Measurements from ENCODE around the gene NELL1.
"Not testable (repeated sequence)": the region's sequence is repeated elsewhere in the genome, so short reads cannot be mapped to it uniquely, and the experiment has no call there.

NELL1 gene

GRCh38 chr11:21110415-21110814 lies 441.0 kb downstream of the NELL1 start:
- no peak for DNase-seq (ENCODE audit: low spot score)

- DNase-seq (ENCODE audit: low spot score), result no peak
Measured at GRCh38 chr11:21113876-21114275, 444.5 kb downstream of the NELL1 start.

- no peak for DNase-seq (ENCODE audit: low spot score)
Measured at GRCh38 chr11:21116009-21116408, 446.6 kb downstream of the NELL1 start.

- no peak for DNase-seq (ENCODE audit: low spot score)
Measured at GRCh38 chr11:21119411-21119810, 450.0 kb downstream of the NELL1 start.

GRCh38 chr11:21121991-21122390 lies 452.6 kb downstream of the NELL1 start:
- no peak for DNase-seq (ENCODE audit: low spot score)

- no peak for DNase-seq (ENCODE audit: low spot score)
Measured at GRCh38 chr11:21122523-21122922, 453.1 kb downstream of the NELL1 start.

GRCh38 chr11:21132146-21132720 lies 462.8 kb downstream of the NELL1 start:
- no peak for DNase-seq (ENCODE audit: low spot score)

GRCh38 chr11:21133244-21133643 lies 463.9 kb downstream of the NELL1 start:
- no peak for DNase-seq (ENCODE audit: low spot score)

- no peak for DNase-seq (ENCODE audit: low spot score)
Measured at GRCh38 chr11:21133722-21134121, 464.3 kb downstream of the NELL1 start.

GRCh38 chr11:21137803-21138202 lies 468.4 kb downstream of the NELL1 start:
- DNase-seq (ENCODE audit: low spot score), result no peak

GRCh38 chr11:21141557-21141956 lies 472.2 kb downstream of the NELL1 start:
- not testable (repeated sequence) for DNase-seq (ENCODE audit: low spot score)

GRCh38 chr11:21142007-21142406 lies 472.6 kb downstream of the NELL1 start:
- DNase-seq (ENCODE audit: low spot score), result no peak

- DNase-seq (ENCODE audit: low spot score), result no peak
Measured at GRCh38 chr11:21144531-21144930, 475.1 kb downstream of the NELL1 start.

- DNase-seq (ENCODE audit: low spot score), result no peak
Measured at GRCh38 chr11:21148376-21148775, 479.0 kb downstream of the NELL1 start.

GRCh38 chr11:21160140-21160539 lies 490.8 kb downstream of the NELL1 start:
- DNase-seq (ENCODE audit: low spot score), result no peak

GRCh38 chr11:21169639-21170038 lies 500.3 kb downstream of the NELL1 start:
- no peak for DNase-seq (ENCODE audit: low spot score)

- DNase-seq (ENCODE audit: low spot score), result no peak
Measured at GRCh38 chr11:21173476-21173875, 504.1 kb downstream of the NELL1 start.

- no peak for DNase-seq (ENCODE audit: low spot score)
Measured at GRCh38 chr11:21174781-21175180, 505.4 kb downstream of the NELL1 start.

- DNase-seq (ENCODE audit: low spot score), result no peak
Measured at GRCh38 chr11:21177379-21177778, 508.0 kb downstream of the NELL1 start.

GRCh38 chr11:21179770-21180169 lies 510.4 kb downstream of the NELL1 start:
- DNase-seq (ENCODE audit: low spot score), result no peak

- DNase-seq (ENCODE audit: low spot score), result no peak
Measured at GRCh38 chr11:21180182-21180581, 510.8 kb downstream of the NELL1 start.

- DNase-seq (ENCODE audit: low spot score), result no peak
Measured at GRCh38 chr11:21185959-21186358, 516.6 kb downstream of the NELL1 start.

- no peak for DNase-seq (ENCODE audit: low spot score)
Measured at GRCh38 chr11:21190181-21190580, 520.8 kb downstream of the NELL1 start.

GRCh38 chr11:21195995-21196394 lies 526.6 kb downstream of the NELL1 start:
- DNase-seq (ENCODE audit: low spot score), result no peak

- no peak for DNase-seq (ENCODE audit: low spot score)
Measured at GRCh38 chr11:21198498-21198897, 529.1 kb downstream of the NELL1 start.

All from AG08395 (cell line).